Left ventricle myocardium inferior (tissue), 1 donor: Measurements from ENCODE around the gene DDIT4L. TPM values are rescaled to one million over a fixed set of nuclear protein-coding genes. Genes with fewer than 3 reads are reported as not detected.
"Not testable (repeated sequence)": the region's sequence is repeated elsewhere in the genome, so short reads cannot be mapped to it uniquely, and the experiment has no call there.

Experiments used
- DNase-seq: peaks from one replicate; pipeline ENCODE4 v3.0.0-alpha.2; 2020
- H3K27ac ChIP-seq: fragments of 200-600 bp; replicated peaks from 2 replicates; pipeline ENCODE4 v1.8.0; 2021
- H3K27me3 ChIP-seq: fragments of 200-600 bp; 2 replicates; pipeline ENCODE4 v1.8.0; 2021; ENCODE audit warnings: low read depth
- H3K36me3 ChIP-seq: fragments of 200-600 bp; 2 replicates; pipeline ENCODE4 v1.8.0; 2021
- H3K4me1 ChIP-seq: fragments of 200-600 bp; 2 replicates; pipeline ENCODE4 v1.8.0; 2021
- H3K4me3 ChIP-seq: fragments of 200-600 bp; 2 replicates; pipeline ENCODE4 v1.8.0; 2021; ENCODE audit warnings: mild to moderate bottlenecking, moderate library complexity
- H3K9me3 ChIP-seq: fragments of 200-600 bp; replicated peaks from 2 replicates; pipeline ENCODE4 v1.8.0; 2021
- intact Hi-C: fragments of 100-400 bp; cut with micrococcal nuclease; formaldehyde crosslinking; loops from one replicate; pipeline ENCODE4 v1.11.0; 2022
- total RNA-seq: library from RNA; stranded (reverse); fragmentation: NEBNext Ultra II Directional; extraction: Animal tissue kit (Norgen Biotek cat#: 25700); gene quantifications from one replicate; pipeline ENCODE4 v1.2.1, GENCODE V29; 2021
- TF ChIP-seq, protein P1 (sequence below): fragments of 200-600 bp; IDR thresholded peaks from 2 replicates; pipeline ENCODE4 v1.8.0; 2021; ENCODE audit warnings: antibody characterized with exemption, mild to moderate bottlenecking, borderline replicate concordance
- donor health status: DM: no; HTN: yes; CAD: no; lungs with severe emphysema.

Gene DDIT4L
- total RNA-seq, 1 donor from 2014 or later, result 0.60 TPM

- no peaks in the 10 kb centered on the region for H3K27me3 ChIP-seq
- TF ChIP-seq, protein P1, sequence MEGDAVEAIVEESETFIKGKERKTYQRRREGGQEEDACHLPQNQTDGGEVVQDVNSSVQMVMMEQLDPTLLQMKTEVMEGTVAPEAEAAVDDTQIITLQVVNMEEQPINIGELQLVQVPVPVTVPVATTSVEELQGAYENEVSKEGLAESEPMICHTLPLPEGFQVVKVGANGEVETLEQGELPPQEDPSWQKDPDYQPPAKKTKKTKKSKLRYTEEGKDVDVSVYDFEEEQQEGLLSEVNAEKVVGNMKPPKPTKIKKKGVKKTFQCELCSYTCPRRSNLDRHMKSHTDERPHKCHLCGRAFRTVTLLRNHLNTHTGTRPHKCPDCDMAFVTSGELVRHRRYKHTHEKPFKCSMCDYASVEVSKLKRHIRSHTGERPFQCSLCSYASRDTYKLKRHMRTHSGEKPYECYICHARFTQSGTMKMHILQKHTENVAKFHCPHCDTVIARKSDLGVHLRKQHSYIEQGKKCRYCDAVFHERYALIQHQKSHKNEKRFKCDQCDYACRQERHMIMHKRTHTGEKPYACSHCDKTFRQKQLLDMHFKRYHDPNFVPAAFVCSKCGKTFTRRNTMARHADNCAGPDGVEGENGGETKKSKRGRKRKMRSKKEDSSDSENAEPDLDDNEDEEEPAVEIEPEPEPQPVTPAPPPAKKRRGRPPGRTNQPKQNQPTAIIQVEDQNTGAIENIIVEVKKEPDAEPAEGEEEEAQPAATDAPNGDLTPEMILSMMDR, result no peak
- no peaks in the 10 kb centered on the region for H3K4me1 ChIP-seq
- peaks cover 4% of the 10 kb centered on the region for H3K9me3 ChIP-seq
- H3K4me3 ChIP-seq, result no peak overlapping the region
- intact Hi-C loops, result no loop called here
- DNase-seq, result no peak
- no peaks in the 10 kb centered on the region for H3K36me3 ChIP-seq
- H3K27ac ChIP-seq, result no peak overlapping the region
These were observed 43.5 kb downstream of the DDIT4L start for GRCh38 chr4:100146756-100147155.

- H3K9me3 ChIP-seq, result peaks cover 36% of the 10 kb centered on the region
- H3K4me3 ChIP-seq, H3K4me1 ChIP-seq, DNase-seq, H3K27me3 ChIP-seq, H3K27ac ChIP-seq, intact Hi-C loops, H3K36me3 ChIP-seq: not testable (repeated sequence)
These were observed 52.9 kb downstream of the DDIT4L start for GRCh38 chr4:100137320-100137719.

Other genes with a start within 250 kb of the DDIT4L start
- gene DNAJB14, start 243.8 kb downstream of the DDIT4L start, total RNA-seq, result 16.4 TPM
- 60.7 TPM for gene H2AZ1, start 240.2 kb downstream of the DDIT4L start, total RNA-seq